HG03457 (cell line): Measurements from ENCODE around the gene CFLAR.
"Not testable (repeated sequence)": the region's sequence is repeated elsewhere in the genome, so short reads cannot be mapped to it uniquely, and the experiment has no call there.

Source experiments
- ATAC-seq: cut with Tn5 transposase; IDR thresholded peaks from one replicate; pipeline ENCODE4 v1.9.1; 2021; ENCODE audit warnings: moderate number of reproducible peaks; ENCODE audit not compliant: unreplicated experiment

CFLAR gene

DNA sequence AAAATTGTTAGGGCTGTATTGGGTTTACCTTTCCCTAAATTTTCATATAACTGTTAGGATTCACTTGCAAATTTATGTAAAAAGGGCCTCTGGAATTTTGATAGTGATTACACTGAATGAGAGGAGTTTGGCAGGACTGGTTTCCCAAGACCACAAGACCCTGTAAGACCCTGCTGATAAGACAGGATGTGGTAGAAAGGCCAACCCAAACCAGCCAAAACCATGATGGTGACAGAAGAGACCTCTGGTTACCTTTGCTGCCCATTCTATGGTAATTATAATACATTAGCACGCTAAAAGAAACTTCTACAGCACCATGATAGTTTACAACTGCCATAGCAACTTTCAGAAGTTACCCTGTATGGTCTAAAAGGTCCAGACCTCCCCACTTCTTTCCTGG, 58.7 kb downstream of the CFLAR start:
- no peak for ATAC-seq

DNA sequence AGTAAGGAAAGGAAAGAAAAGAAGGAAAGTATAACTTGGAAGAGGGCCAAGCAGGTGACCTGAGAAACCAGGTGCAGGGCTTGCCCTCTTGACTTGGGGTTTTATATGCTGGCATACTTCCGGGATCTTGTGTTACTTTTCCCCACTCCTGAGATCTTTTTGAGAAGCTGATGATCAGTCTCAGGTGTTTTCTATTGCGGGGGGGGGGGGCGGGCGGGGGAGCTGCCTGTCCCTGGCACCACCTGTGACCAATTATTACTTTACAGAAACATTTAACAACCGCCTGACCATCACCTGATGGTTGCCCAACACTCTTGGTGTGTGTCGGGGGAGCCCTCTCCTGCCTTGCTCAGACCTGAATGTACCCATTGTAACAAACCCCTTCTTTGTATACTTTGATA, 60.1 kb downstream of the CFLAR start:
- ATAC-seq: no peak

DNA sequence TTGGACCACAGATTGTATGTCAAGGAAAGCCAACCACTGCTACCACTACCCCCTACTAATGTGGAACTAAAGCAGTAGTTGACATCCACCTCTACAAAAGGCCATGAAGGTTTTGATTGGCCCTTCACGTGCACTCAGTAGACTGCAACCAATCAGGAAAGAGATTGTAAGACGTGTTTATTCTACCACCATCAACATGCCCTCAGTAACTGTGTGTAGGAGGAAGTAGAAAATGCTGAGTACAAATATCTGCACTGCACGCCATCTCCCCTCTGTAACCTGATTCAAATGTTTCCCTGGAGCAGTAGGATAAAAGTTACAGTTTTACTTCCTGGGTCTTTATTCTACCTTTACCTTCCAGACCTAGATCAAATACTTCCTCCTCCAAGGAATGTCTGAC, 64.0 kb downstream of the CFLAR start:
- no peak for ATAC-seq

DNA sequence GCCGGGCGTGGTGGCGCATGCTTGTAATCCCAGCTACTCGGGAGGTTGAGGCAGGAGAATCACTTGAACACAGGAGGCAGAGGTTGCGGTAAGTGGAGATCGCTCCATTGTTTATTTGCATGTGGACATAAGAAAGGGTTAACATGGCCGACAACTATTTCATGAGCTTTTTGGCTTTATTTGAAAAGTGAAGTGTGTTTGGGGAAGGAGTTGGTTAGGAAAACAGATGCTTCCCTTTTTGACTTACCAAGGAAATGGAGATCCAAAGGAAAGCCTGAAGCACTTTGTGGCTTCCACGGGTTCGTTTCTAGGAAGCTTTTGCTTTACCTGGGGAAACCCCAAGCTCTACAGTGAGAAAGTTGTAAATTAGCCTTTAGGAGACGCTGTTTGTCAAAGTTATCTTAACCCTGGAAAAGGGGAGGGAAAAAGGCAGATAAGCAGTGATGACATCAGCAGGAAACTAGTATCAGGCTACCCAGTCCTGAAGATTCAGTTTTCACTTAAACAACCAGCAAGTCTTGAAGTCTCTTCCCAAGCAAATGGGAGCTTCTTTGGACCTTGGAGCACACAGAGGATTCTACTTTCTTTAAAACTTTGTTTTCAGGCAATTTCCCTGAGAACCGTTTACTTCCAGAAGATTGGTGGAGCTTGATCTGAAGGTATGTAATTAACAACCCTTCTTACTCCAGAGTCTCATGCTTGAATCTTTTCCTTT, 66.8 kb downstream of the CFLAR start, which contains the start of gene CASP10:
Gene CASP10 (plus strand): TSS at position 492 of the 715 bp plus-strand sequence. CDS start 2,637 bp downstream, outside the sequence.
- ATAC-seq: no peak

DNA sequence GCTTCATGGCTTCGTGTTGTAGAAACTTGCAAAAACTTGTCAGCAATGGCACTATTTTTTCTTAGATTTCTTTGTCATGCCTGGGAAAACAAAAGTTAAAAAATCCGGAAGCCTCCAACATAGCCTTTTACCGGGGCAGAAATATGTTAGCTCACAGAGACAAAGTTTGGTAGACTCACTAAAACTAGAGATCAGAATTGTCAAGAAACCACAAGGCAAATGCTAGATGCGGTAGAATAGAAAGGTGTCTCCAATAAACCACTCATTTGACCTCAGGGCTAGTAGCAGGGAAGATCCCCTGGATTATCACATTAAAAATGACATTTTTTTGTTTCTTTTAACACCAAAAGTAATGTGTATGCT, 67.4 kb downstream of the CFLAR start:
- no peak for ATAC-seq

DNA sequence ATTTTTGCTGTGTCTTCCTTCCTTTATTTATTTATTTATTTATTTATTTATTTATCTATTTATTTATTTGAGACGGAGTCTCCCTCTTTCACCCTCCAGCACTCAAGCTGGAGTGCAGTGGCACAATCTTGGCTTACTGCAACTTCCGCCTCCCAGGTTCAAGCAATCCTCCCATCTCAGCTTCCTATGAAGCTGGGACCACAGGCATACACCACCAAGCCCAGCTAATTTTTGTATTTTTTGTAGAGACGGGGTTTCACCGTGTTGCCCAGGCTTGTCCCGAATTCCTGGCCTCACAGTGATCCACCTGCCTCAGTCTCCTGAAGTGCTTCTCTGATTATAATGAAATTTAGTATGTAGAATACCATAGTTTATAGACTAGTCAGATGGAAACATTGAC, 67.9 kb downstream of the CFLAR start:
- not testable (repeated sequence) for ATAC-seq

DNA sequence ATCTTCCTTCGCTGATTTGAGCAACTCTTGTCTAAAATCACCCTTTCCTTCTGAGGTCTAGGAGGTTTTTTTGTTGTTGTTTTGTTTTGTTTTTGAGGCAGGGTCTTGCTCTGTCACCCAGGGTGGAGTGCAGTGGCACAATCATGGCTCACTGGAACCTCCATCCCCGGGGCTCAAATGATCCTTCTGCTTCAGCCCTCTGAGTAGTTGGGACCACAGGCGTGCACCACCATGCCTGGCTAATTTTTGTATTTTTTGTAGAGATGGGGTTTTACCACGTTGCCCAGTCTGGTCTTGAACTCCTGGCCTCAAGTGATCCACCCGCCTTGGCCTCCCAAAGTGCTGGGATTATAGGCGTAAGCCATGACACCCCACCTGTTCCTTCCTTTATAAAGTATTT, 68.3 kb downstream of the CFLAR start:
- not testable (repeated sequence) for ATAC-seq

DNA sequence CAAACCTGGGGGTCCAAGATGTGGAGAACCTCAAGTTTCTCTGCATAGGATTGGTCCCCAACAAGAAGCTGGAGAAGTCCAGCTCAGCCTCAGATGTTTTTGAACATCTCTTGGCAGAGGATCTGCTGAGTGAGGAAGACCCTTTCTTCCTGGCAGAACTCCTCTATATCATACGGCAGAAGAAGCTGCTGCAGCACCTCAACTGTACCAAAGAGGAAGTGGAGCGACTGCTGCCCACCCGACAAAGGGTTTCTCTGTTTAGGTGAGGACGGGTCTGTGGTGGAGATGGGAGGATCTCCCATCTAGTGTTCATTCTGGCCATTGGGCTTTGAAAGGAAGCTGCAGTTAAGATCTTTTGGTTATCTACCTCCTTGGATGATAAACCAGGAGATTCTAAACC, 69.9 kb downstream of the CFLAR start:
- no peak for ATAC-seq

DNA sequence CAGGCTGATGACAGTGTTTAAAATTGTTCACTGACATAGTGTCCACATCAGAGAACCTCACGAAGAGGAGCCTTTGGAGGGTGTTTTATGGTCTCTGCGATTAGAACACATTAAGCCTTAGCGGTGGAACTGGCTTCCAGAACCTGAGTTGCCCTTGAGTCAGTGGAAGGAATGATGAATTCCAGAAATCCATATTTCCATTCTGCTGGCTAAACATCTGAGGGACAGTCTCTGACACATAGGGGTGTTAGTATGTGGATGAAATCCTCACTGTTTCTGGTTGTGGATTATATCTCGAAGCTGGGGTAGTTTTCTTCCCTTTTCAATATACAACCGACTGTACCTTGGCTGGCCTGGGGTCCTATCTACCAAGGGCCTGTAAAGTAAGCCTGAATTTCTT, 71.0 kb downstream of the CFLAR start:
- no peak for ATAC-seq

DNA sequence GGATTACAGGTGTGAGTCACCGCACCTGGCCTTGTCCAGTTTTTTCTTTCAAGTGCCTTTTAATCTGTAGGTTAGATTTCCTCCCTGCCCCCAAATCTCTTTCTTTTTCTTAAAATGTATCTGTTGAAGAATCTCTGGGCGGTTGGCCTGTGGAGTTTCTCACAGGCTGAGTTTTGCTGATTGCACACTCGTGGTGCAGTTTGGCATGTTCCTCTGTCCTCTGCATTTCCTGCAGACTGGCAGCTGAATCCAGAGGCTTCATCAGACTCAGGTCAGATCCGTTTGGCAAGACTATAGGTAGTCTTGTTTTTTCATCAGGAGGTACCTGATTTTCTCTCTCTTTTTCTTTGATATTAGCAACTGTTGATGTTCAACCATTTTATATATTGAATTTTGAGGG, 72.5 kb downstream of the CFLAR start:
- no peak for ATAC-seq

DNA sequence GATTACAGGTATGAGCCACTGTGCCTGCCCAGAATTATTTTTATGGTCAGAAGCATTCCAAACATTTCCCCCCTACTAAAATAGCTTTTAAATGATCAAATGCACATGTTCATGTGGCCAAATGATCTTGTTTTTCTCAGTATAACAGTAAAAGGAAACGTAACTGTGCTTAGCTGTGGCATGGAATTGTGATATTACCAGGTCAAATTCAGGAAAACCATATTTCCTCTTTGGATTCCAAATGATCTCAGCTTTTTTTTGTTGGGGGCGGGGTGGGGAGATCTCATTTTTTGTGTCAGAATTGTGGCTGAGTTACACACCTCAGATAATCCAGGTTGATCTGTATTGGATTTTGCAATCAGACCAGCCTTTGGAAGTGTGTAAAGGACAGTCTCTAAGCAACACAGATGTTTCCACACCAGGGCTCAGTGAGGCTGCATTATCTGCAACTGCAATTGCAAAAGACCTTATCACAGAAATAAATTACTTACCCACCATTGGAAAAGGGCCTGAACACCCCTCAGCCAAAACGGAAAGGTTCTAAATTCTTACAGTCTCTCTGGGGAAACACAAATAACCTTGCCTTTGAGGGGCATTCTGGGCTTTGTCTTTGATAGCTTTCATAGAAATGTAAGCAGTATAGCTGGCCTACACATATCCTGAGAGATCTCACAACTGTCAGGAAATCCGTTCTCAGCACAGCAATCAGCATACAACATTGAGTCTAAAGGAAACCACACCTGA, 75.3 kb downstream of the CFLAR start:
- no peak for ATAC-seq

DNA sequence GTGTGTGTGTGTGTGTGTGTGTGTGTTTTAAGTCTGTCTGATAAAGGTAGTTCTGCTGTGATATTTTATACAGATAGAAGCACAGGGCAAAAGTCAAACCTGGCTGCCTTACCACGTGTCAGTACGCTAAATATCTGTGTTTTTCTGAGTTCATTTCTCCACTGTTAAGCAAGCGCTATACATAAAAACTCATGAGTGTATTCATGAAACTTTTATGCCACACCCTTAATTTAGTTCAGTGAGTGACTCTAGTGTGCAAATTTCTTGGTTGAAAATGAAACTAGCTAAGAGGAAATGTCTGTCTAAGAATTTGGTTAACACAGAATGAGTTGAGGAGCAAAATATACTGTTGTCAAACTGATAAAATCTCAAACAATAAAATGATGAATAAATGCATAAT, 78.1 kb downstream of the CFLAR start:
- peak; percentile 93 for ATAC-seq

DNA sequence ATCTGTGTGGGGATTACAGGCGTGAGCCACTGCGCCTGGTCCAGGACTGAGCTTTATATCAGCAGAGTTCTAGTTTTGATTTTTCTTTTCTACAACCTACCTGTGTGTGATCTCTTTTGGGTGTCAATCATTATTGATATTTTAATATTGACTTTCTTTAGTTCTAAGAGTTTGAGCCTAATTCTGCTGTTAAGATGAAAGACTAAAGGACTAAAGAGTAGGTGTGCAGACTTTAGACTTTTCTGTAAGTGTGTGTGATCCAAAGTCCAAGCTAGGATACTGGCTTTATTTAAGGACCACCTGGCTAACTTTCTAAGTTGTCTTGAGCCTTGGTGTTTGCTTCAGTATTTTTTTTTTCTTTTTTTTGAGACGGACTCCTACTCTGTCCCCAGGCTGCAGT, 79.4 kb downstream of the CFLAR start:
- ATAC-seq: no peak

DNA sequence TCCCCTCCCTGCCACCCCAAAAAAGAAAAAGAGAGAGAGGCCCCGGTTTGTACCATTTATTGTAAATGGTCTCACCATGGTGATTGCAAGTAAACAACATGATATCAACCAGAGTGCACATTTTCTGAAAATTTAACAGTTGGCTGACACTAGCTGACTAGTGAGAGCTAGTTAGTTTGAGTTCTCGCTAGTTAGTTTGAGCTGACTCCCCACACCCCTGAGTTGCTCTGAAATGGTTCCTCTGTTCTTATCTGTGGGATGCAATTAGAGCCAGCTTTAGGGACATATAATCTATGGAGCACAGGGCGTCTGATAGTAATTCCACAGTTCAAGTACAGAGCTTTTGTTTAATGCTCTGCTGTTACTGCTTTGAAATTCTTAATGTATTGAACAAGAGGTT, 80.0 kb downstream of the CFLAR start:
- ATAC-seq: no peak

DNA sequence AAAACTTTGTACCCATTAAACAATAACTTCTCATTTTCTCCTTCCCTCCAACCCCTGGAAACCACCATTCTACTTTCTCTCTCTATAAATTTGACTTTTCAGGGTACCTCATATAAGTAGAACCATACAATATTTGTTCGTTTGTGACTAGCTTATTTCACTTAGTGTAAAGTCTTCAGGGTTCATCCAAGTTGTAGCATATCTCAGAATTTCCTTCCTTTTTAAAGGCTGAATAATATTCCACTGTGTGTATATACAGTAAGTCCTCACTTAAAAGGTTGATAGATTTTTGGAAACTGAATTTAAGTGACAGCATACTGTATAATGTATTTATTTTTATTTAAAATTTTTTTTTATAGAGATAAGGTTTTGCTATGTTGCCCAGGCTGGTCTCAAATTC, 80.8 kb downstream of the CFLAR start:
- no peak for ATAC-seq

DNA sequence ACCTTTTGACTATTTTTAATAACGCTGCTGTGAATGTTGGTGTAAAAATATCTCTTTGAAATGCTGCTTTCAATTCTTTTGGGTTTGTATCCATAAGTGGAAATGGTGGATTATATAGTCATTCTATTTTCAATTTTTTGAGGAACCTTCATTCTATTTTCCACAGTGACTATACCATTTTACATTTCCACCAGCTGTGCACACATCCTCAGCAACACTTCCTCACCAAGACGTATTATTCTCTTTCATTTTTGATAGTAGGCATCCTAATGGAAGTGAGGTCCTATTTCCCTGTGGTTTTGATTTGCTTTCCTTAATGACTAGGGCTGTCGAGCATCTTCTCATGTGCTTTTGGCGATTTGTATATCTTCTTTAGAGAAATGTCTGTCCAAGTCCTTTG, 81.8 kb downstream of the CFLAR start:
- no peak for ATAC-seq

DNA sequence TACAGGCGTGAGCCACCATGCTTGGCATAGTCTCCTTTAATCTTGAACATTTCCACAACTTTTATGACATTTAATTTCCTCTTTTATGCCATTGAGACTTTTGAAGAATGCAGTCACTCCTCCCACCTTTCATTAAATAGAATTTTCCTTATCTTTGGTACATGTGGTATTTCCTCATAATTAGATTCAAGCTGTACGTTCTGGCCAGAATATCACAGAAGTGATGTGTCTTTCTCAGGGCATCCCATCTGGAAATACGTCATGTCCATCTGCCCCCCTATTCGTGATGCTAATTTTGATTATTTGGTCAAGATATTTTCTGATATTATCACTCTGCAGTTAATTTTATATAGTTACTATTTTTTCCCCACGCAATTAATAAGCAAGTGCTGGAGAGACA, 83.9 kb downstream of the CFLAR start:
- ATAC-seq: no peak

DNA sequence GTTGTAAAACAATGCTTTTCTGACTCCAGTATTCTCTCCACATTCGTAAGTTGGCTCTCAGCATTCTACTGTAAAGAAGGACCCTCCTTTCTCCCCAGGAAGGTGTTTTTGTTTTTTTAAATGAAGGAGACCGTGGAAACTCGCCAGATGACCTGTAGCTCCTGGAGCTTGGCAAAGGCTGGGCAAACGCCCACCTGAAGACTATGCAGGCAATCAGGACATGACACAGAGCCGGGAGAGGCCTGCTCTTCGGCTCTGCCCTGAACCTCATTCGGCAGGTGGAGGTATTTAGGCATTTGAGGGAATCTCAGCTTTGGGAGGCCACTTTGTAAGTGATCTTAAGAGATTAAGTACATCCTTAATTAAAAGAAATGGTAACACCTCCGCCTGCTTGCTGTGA, 84.4 kb downstream of the CFLAR start:
- ATAC-seq: no peak

DNA sequence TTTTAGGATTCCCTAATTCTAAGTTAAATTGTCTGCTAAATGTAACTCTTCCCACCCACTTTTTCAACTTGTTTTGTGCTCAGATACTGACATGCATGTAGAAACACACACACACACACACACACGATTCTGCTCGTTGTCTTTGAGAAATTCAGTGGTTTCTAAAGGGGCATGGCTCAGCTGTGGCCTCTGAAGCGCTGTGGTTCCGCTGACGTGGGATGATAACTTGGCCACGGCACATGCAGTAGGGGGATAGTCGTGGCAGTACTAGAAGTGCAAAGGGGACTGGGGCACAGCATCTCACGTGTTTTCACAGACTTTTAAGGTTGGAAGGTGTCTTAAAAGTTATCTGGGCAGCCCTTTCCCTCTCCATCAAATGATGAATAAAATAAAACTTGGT, 85.4 kb downstream of the CFLAR start:
- ATAC-seq: no peak

DNA sequence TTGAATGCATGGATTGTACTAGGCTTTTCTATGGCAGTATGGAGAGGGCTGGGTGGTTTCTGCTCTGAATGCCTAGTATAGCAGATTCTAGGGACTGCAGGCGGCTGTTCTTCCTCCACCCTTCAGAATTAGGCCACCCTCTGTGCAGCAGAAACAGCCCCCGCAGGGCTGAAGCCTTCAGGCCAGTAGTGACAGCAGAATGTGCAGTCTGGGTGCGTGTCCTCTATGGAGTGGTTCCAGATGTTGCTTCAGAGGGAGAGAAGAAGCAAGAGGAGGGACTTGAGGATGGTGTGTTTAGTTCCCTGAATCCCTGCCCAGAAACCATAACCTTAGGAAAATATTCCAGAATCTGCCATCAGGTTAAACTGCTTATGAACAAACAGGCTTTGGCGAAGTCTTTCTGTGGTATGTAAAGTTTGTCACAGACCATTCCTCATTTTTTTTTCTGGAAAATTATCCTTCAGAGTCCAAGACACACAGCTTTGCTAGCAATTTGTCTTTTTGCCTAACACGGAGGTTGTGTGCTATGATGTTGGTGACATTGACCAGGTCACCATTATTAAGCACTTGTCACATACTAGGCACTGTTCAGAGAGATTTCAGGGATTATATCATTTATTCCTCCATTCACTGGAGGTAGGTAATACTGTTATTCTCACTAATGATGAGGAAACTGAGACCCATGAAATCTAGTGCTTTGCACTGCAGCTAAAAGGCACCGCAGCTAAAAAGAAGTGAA, 88.1 kb downstream of the CFLAR start:
- ATAC-seq: no peak

DNA sequence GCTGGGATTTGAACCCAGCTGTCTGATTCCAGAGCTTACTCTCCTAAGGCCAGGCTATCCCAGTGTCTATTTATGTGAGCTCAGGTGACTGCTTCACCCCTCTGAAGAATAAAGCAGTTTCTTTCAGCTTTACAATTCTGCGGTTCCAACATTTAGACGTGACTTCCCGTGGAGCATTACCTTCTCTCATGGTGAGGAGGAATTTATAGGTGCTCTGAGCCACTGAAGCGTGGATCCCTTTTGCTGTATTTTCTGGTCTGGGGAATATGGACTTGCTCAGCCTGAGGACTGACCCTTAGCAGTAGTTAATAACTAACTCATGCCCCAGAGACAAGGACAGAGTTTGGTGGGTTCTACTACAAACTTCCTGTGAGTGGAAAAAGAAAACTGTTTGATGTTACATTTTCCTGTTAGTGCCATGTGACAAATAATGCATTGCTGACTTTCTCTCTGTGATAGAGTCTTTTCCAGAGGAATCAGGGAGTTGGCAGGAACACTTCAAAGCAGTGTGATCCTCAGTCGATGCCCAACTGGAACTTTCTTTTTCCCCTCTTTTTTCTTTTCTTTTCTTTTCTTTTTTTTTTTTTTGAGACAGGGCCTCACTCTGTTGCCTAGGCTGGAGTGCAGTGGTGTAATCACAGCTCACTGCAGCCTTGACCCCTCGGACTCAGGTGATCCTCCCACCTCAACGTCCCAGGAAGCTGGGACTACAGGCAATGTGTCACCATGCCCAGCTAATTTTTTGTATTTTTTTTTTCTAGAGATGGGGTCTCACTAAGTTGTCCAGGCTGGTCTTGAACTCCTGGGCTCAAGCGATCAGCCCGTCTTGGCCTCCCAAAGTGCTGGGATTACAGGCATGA, 88.9 kb downstream of the CFLAR start:
- ATAC-seq: no peak
